Pulmonary artery endothelial cell (primary cell): Measurements from ENCODE around the gene CLEC20A. TPM values are rescaled to one million over a fixed set of nuclear protein-coding genes. Genes with fewer than 3 reads are reported as not detected.

Experiments used
- DNase-seq: peaks from one replicate; pipeline ENCODE4 v3.0.0-alpha.2; 2011; ENCODE audit warnings: low read depth, low spot score
- total RNA-seq: library from RNA; depleted of rRNA; stranded (reverse); fragments of >200 nt; gene quantifications from 2 replicates; pipeline ENCODE4 v1.2.3, GENCODE V29; 2014

Gene CLEC20A
- total RNA-seq, 1 donor from 2014 or later = not detected

- no peak for DNase-seq
These were observed 24.2 kb downstream of the CLEC20A start for GRCh38 chr1:178472531-178472930.

- no peak for DNase-seq
These were observed 26.3 kb downstream of the CLEC20A start for GRCh38 chr1:178470411-178470960.

DNA sequence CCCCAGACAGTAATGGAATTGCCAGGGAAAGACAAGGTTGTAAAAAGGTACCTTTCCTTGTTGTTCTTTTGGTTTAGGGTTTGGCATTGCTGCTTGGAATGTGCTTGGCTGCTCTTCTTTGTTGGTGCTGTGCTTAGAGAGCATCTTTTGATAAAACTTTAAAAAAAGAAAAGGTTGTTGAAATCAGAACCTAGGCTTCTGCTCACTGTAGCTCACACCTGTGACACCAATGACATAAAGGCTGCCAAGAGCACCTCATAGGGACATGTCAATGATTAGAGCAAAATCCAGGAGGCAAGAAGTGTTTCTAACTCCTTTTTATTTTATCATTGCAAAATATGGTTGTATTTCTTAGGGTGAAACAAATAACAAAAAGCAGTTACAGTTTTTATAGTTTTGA lies 28.9 kb downstream of the CLEC20A start:
- no peak for DNase-seq

GRCh38 chr1:178465011-178465410 lies 31.8 kb downstream of the CLEC20A start:
- no peak for DNase-seq

DNA sequence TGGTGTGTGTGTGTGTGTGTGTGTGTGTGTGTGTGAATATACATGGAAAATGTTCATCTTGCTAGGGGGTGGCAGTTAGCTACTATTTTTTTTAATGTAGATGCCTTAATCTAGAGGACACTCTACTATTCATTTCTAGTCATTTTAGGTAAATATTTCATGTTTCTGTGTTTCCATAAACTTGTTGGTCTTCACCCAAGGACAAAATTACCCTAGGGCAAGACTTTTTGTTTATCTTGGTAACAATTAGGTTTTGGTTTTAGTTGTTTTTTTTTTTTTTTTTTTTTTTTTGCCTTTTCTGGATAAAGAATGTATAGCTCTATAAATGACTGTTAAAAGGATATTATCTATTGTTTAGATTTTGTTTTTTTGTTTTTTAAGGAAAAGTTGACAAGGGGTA lies 32.2 kb downstream of the CLEC20A start:
- DNase-seq = no peak

- no peak for DNase-seq
These were observed 32.6 kb downstream of the CLEC20A start for GRCh38 chr1:178464141-178464540.

DNA sequence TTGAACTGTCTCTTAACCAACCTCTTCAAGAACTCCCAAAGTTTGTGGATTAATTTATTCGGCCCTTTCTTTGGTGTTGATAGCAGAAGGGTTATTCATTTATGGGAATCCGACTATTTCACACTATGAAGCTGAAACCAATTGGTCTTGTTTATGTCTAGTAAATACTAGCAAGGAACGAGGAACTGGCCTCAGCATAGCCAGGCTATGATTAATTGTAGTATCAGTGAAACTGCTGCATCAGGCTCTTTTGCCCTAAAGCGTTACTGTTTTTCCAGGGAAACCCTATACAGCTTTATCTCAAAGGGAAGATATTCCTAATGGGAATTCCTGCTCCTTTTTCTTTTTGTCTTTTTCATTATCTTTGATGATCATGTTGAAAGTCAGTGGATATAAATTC lies 35.1 kb downstream of the CLEC20A start:
- no peak for DNase-seq

GRCh38 chr1:178461104-178461503 lies 35.7 kb downstream of the CLEC20A start:
- no peak for DNase-seq

DNA sequence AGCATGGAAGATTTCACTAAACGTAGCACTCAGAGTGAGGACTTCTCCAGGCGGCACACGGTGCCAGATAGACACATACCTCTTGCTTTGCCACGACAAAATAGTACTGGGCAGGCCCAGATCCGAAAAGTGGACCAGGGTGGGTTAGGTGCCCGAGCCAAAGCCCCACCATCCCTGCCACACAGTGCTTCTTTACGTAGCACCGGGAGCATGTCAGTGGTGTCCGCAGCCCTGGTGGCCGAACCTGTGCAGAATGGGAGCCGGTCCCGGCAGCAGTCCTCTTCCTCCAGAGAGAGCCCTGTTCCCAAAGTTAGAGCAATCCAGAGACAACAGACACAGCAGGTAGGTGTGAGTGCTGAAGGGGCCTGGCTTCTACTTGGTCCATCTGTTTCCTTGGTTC lies 38.6 kb downstream of the CLEC20A start:
- no peak for DNase-seq

GRCh38 chr1:178457651-178458050 lies 39.1 kb downstream of the CLEC20A start:
- DNase-seq = no peak

DNA sequence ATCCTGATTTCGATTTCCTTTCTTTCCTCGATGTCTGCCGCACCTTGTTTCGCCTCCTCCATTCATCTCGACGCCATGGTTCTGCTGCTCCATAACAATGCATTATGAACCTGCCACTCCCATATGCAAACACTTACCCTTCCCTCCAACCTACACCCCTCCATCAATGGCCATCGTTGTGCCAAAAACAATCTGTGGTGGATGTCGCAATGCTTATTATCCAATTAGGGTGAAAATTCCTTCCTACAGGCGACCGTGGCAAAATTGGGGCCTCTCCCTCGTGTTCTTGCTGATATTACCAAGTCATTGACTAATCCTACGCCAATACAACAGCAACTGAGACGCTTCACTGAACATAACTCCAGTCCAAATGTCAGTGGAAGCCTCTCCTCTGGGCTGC lies 40.3 kb downstream of the CLEC20A start:
- DNase-seq = no peak

DNA sequence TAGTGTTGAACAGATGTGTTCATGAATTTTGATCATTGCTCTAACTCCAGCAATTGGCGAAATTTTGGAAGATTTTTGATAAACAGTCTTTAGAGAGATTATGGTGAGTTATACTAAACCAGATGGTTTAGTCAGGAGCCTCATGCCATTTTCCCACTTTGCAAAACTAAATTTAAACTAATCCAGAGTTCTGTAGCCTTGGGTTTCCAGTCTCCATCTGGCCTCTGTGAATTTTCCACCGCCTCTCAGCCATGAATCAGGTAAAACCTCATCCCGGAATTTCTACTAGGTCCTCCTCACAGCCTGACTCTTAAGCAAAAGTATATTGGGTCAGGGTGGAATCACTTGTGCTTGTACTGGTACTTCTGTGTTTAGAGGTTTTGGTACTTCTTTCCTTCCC lies 44.8 kb downstream of the CLEC20A start:
- no peak for DNase-seq

- no peak for DNase-seq
These were observed 45.2 kb downstream of the CLEC20A start for GRCh38 chr1:178451529-178451928.

- no peak for DNase-seq
These were observed 45.9 kb downstream of the CLEC20A start for GRCh38 chr1:178450871-178451270.

DNA sequence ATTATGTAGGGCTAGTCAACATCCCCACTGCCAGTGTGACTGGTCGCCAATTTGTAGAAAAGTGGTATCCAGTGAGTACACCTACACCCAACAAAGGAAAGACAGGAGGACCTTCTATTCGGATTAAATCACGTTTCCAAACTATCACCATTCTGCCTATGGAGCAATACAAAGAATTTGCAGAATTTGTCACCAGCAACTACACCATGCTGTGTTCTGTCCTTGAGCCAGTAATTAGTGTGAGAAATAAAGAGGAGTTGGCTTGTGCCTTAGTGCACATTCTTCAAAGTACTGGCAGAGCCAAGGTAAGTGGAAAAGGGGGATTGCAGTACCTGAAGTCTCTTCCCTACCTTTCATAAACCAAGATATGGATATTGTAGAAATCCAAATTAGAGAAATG lies 53.8 kb downstream of the CLEC20A start:
- DNase-seq = no peak

DNA sequence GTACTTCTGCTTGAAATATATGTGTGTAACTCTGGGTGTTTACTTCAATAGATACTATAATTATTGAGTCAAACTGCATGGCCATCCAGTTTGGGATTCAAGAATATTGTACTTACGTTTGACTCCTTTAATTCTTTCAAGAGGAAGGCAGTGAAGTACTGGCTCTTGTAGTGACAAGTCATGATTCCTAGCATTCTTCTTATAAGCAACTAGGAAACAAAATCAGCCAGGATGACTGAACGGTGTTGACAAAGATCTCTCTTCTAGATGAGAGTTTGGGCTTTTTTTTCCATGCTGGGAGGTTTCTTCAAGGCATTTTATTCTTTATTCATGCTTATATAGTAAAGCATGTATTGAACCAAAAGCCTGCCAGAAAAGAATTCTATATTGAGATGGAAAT lies 58.3 kb downstream of the CLEC20A start:
- DNase-seq = no peak

DNA sequence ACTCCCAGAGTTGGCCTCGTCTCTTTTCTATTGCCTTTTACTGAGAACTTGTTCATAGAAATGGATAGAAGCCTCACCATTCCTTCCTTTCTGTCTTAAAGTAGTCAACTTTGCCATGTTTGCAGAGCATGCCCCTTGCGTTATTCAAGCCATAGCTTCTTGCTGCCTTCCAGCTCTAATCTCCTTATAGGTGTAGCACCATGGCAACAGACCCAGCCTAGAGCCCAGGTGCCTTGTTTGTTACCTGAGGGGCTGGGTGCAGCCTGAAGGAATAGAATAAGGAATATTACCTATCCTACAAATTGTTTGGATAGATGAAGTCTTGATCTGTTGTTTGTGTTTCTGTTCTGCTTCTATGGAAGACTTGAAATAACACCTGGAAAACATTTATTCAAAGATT lies 59.9 kb downstream of the CLEC20A start:
- DNase-seq = no peak

- DNase-seq = no peak
These were observed 61.8 kb downstream of the CLEC20A start for GRCh38 chr1:178434899-178435435.

GRCh38 chr1:178434360-178434759 lies 62.4 kb downstream of the CLEC20A start:
- DNase-seq = no peak

Other genes starting within 250 kb of the CLEC20A start
- gene TEX35, start 16.1 kb upstream of the CLEC20A start, total RNA-seq = not detected in 2 replicates
- gene RALGPS2, start 228.3 kb upstream of the CLEC20A start, total RNA-seq = 17.2 and 24.7 TPM in 2 replicates